Esophagus muscularis mucosa (tissue), 4 donors: ENCODE data around the gene BPIFB2. TPM values are rescaled to one million over a fixed set of nuclear protein-coding genes. Genes with fewer than 3 reads are reported as not detected.

Experiments used
- DNase-seq: peaks from one replicate; pipeline ENCODE4 v3.0.0-alpha.2; 2017; ENCODE audit errors: extremely low spot score
- H3K27ac ChIP-seq, 4 donors: fragments of 200-600 bp; sonication (generic); replicated peaks in 1 of 4; 1 replicate in 3 of 4; 2 replicates in 1 of 4; pipeline ENCODE4 v1.5.1; 2016 to 2019; ENCODE audit warnings: mild to moderate bottlenecking in 1 of 4
- H3K27me3 ChIP-seq, 4 donors: fragments of 200-600 bp; sonication (generic); one replicate each; pipeline versions ENCODE4 v1.5.1 to v1.6.0; 2016 to 2019
- H3K36me3 ChIP-seq, 4 donors: fragments of 200-600 bp; sonication (generic); one replicate each; pipeline ENCODE4 v1.5.1; 2016 to 2019
- H3K4me1 ChIP-seq, 4 donors: fragments of 200-600 bp; sonication (generic); one replicate each; pipeline ENCODE4 v1.5.1; 2016 to 2019
- H3K4me3 ChIP-seq, 4 donors: fragments of 200-600 bp; sonication (generic); 1 replicate in 2 of 4; 2 replicates in 2 of 4; pipeline ENCODE4 v1.5.1; 2016 to 2019; ENCODE audit warnings: mild to moderate bottlenecking in 4 of 4, moderate library complexity in 1 of 4
- H3K9me3 ChIP-seq, 4 donors: fragments of 200-600 bp; sonication (generic); 1 replicate in 3 of 4; 2 replicates in 1 of 4; pipeline ENCODE4 v1.5.1; 2016 to 2019
- EP300 ChIP-seq: sonication (generic); formaldehyde crosslinking; IDR thresholded peaks from one replicate; pipeline ENCODE4 v1.6.1; 2017; ENCODE audit warnings: antibody characterized with exemption
- POLR2A ChIP-seq: fragments of 450-650 bp; IDR thresholded peaks from one replicate; pipeline ENCODE4 v1.6.1; 2017; ENCODE audit warnings: antibody characterized with exemption, moderate library complexity, mild to moderate bottlenecking, low read depth
- POLR2AphosphoS5 ChIP-seq, 2 donors: sonication (generic); formaldehyde crosslinking; IDR thresholded peaks; one replicate each; pipeline ENCODE4 v1.6.1; 2017; ENCODE audit warnings: antibody characterized with exemption in 2 of 2
- WGBS: methylation state at CpG from one replicate; pipeline ENCODE4 v1.1.5; 2018; 5-methylcytosine and 5-hydroxymethylcytosine counted together
- intact Hi-C: fragments of 100-400 bp; cut with DNase I; formaldehyde crosslinking; loops from one replicate; pipeline ENCODE4 v1.15.1; 2023
- total RNA-seq, 4 donors: library from RNA; depleted of rRNA; stranded (reverse); fragments of >200 nt; gene quantifications; one replicate each; pipeline versions ENCODE4 v1.1.0 to v1.2.1, GENCODE V29; 2016
- TF ChIP-seq, protein P1 (sequence below), 3 experiments: fragments of 200-600 bp in 2 of 3; fragments of 450-650 bp in 1 of 3; sonication (generic) in 2 of 3; IDR thresholded peaks; one replicate each; pipeline ENCODE4 v1.5.1; 2017 to 2019; ENCODE audit warnings: antibody characterized with exemption in 3 of 3, mild to moderate bottlenecking in 2 of 3, moderate library complexity in 1 of 3

The BPIFB2 gene
- total RNA-seq, 4 donors from 2014 or later: not detected

DNA sequence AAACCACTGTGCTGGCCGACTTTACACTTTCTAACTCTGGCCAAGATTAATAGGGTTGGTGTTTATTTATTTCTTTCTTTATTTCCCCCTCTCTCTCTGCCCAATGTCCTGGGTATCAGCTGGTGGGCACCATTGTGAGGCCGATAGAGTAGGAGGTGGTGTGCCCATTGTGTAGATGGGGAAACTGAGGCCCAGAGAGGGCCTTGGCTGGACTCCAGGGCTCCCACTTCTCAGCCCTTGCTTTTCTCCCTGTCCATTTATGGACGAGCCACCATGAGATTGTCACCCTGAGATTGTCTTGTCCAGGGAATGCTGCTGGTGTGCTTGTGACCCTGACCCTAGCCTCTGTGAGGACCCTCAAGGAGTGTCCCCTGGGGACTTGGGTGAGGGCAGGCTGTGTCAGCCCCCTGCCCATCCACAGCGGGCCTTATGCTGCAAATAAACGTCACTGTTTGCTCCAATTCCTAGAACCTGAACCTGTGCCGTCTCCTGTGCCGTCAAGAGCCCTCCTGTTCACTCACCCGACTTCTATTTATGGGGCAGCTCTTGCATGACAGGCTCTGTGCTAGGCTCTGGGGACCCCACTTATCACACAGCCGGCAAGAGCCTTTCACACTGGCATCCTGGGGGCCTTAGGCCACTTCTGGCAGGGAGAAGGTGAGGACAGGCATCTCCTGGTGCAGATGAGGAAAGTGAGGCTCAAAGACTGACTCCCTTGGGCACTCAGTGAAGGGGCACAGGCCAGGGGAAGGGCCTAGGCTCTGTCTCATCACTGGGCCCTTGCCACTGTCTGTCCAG is 28.1 kb upstream of the BPIFB2 start:
- Histone ChIP-seq H3K4me1 (peaks cover 0 to 11% (median 7%) of the 10 kb centered on the region in 4 donors), H3K27ac (no peak overlapping the region), H3K4me3 (no peak overlapping the region), H3K9me3 (no peaks in the 10 kb centered on the region), H3K27me3 (peaks cover 0 to 5% (median 0%) of the 10 kb centered on the region in 4 donors), H3K36me3 (no peaks in the 10 kb centered on the region)
- DNase-seq: no peak
- intact Hi-C loops: no loop called here
- 87% methylated on average over 8 of the region's 9 CpGs for WGBS
- TF ChIP-seq POLR2AphosphoS5 (IDR thresholded peaks at IDR 0.05) (no peak), POLR2A (no peak), EP300 (no peak)
- TF ChIP-seq, protein P1, sequence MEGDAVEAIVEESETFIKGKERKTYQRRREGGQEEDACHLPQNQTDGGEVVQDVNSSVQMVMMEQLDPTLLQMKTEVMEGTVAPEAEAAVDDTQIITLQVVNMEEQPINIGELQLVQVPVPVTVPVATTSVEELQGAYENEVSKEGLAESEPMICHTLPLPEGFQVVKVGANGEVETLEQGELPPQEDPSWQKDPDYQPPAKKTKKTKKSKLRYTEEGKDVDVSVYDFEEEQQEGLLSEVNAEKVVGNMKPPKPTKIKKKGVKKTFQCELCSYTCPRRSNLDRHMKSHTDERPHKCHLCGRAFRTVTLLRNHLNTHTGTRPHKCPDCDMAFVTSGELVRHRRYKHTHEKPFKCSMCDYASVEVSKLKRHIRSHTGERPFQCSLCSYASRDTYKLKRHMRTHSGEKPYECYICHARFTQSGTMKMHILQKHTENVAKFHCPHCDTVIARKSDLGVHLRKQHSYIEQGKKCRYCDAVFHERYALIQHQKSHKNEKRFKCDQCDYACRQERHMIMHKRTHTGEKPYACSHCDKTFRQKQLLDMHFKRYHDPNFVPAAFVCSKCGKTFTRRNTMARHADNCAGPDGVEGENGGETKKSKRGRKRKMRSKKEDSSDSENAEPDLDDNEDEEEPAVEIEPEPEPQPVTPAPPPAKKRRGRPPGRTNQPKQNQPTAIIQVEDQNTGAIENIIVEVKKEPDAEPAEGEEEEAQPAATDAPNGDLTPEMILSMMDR (IDR thresholded peaks at IDR 0.05): no peak

DNA sequence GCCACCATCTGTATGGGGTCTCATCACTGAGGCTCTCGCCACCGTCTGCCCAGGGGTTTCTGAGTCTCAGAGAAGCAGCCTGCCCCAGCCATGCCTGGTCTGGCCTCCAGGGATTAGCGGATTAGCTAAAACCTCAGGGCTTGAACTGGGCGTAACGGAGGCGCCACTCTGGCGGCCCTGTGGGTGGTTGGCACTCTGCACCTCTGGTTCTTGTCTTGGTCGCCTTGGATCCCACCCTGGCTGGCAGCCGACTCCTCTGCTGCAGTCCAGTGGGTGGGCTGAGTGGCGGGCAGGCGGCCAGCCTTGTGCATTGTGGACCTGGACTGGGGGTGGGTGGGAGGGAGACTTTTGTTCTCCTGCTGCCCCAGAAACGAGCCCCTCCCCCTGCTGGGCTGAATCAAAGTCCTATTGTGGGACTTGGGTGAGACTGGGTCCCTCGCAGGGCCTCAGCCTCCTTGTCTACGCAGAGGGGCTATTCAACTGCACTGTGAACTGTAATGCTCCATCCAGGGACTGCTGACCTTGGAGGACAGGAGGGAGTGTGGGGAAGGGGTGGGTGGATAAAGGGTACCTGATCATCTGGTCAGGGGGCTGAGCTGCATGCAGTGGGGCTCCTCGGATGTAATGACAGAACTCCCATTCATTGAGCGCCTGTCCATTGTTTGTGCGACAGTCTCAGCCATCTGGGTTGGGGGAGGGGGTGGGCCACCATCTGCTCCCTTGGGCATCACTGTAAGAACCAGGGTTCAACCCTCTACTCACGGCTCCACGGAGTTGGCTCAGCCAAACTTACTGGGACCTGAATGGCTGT is 27.2 kb upstream of the BPIFB2 start:
- 82% methylated on average over 12 of the region's 19 CpGs for WGBS
- Histone ChIP-seq H3K27me3 (peaks cover 0 to 5% (median 0%) of the 10 kb centered on the region in 4 donors), H3K27ac (no peak overlapping the region), H3K9me3 (no peaks in the 10 kb centered on the region), H3K4me1 (peaks cover 0 to 11% (median 7%) of the 10 kb centered on the region in 4 donors), H3K36me3 (no peaks in the 10 kb centered on the region), H3K4me3 (no peak overlapping the region)
- TF ChIP-seq EP300: no peak
- TF ChIP-seq, protein P1 (IDR thresholded peaks at IDR 0.05): no peak
- no peak for TF ChIP-seq POLR2A
- TF ChIP-seq POLR2AphosphoS5 (IDR thresholded peaks at IDR 0.05): no peak
- intact Hi-C loops: no loop called here
- no peak for DNase-seq

DNA sequence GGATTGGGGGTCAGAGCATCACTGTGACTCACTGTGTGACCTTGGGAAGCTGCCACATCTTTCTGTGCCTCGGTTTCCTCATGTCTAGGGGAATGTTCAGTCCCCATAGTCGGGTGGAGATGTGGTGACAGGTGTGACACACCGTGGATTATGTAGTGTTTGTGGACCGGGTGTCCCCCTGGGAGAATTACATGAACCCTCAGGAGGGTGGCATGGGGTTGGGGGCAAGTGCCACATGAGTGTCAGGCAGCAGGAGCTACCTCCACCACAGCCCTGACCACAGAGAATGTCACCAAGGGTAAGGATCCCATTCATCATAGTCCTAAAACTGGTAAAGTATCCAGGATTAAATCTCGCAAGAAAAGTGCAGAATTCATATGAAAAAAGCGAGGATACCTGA is 26.5 kb upstream of the BPIFB2 start:
- 80% methylated on average over 2 of the region's 6 CpGs for WGBS
- Histone ChIP-seq H3K36me3 (no peaks in the 10 kb centered on the region), H3K27ac (no peak overlapping the region), H3K9me3 (no peaks in the 10 kb centered on the region), H3K27me3 (peaks cover 0 to 5% (median 0%) of the 10 kb centered on the region in 4 donors), H3K4me1 (peaks cover 0 to 11% (median 7%) of the 10 kb centered on the region in 4 donors), H3K4me3 (no peak overlapping the region)
- TF ChIP-seq EP300 (no peak), POLR2AphosphoS5 (IDR thresholded peaks at IDR 0.05) (no peak)
- no peak for DNase-seq
- intact Hi-C loops: no loop called here

DNA sequence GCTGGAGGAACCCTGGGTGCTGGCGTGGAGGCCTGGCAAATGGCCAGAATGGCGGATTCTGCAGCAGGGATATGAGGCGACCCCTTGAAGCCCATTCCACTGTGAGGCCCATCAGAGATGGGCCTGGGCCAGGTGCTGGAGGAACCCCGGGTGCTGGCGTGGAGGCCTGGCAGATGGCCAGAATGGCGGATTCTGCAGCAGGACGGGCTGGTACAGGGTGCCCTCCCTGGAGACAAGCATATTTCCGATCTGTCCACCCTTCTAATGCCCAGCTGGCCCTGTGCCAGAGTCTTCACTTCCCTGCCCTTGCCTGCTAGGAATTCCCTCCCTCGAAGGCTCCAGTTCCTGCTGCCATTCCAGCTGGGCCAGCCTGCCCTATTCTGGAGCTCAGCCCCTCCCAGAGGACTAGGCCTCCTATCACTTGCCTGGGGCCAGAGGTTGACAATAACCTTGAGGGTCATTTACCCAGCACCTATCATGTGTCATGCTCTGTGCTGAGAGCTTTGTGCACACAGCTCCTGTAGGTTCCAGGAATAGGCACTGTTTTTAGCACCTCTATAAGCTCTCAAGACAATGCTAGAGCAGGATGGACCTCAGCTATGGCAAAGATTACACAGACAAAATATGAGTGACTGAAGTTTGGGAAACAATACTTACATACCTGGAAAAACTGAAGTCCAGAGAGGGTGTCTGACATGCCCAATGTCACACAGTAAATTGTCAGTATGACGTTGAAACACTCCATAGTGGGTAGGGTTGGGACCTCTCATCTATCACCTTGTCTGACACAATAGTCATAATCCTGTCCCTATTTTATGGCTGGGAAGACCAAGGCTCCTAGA is 24.7 kb upstream of the BPIFB2 start:
- H3K36me3 ChIP-seq: no peaks in the 10 kb centered on the region
- intact Hi-C loops: no loop called here
- H3K27me3 ChIP-seq: peaks cover 0 to 15% (median 0%) of the 10 kb centered on the region in 4 donors
- H3K27ac ChIP-seq: no peak overlapping the region
- no peak for DNase-seq
- WGBS: 64% methylated on average over 10 of the region's 10 CpGs
- peaks cover 0 to 11% (median 7%) of the 10 kb centered on the region in 4 donors for H3K4me1 ChIP-seq
- TF ChIP-seq POLR2AphosphoS5 (IDR thresholded peaks at IDR 0.05) (no peak), POLR2A (no peak), EP300 (no peak)
- TF ChIP-seq, protein P1 (IDR thresholded peaks at IDR 0.05): no peak
- no peak overlapping the region for H3K4me3 ChIP-seq
- no peaks in the 10 kb centered on the region for H3K9me3 ChIP-seq
